ENCODE data around the gene CHP2. TPM values are rescaled to one million over a fixed set of nuclear protein-coding genes. Genes with fewer than 3 reads are reported as not detected.
A peak's percentile ranks its signal among the peaks of the same experiment; 100 is the strongest.

CHP2 gene
- total RNA-seq, 1 donor from 2014 or later = 0.17 TPM

GRCh38 chr16:23796941-23797340, 42.1 kb downstream of the CHP2 start:
- peaks cover 3% of the 10 kb centered on the region for H3K27me3 Mint-ChIP-seq
- H3K36me3 Mint-ChIP-seq = no peaks in the 10 kb centered on the region
- H3K9me3 Mint-ChIP-seq = no peaks in the 10 kb centered on the region
- H3K4me1 Mint-ChIP-seq (ENCODE audit: unreplicated experiment) = no peaks in the 10 kb centered on the region
- DNase-seq (ENCODE audit: extremely low spot score, unreplicated experiment) = no peak
- no peak overlapping the region for H3K27ac Mint-ChIP-seq
- no peak for TF ChIP-seq CTCF (conservative IDR thresholded peaks at IDR 0.05)
- no peak overlapping the region for H3K4me3 Mint-ChIP-seq

GRCh38 chr16:23801378-23801777, 46.6 kb downstream of the CHP2 start:
- peak; percentile 76 for TF ChIP-seq CTCF (conservative IDR thresholded peaks at IDR 0.05)
- Mint-ChIP-seq H3K4me1 (ENCODE audit: unreplicated experiment) (no peaks in the 10 kb centered on the region), H3K36me3 (no peaks in the 10 kb centered on the region), H3K27ac (no peak overlapping the region), H3K4me3 (no peak overlapping the region), H3K9me3 (no peaks in the 10 kb centered on the region), H3K27me3 (peaks cover 9% of the 10 kb centered on the region)
- DNase-seq (ENCODE audit: extremely low spot score, unreplicated experiment) = peak; percentile 75

GRCh38 chr16:23802776-23803175, 48.0 kb downstream of the CHP2 start:
- no peak for DNase-seq (ENCODE audit: extremely low spot score, unreplicated experiment)
- H3K27me3 Mint-ChIP-seq = peaks cover 14% of the 10 kb centered on the region
- no peak overlapping the region for H3K4me3 Mint-ChIP-seq
- no peaks in the 10 kb centered on the region for H3K4me1 Mint-ChIP-seq (ENCODE audit: unreplicated experiment)
- no peaks in the 10 kb centered on the region for H3K9me3 Mint-ChIP-seq
- no peak overlapping the region for H3K27ac Mint-ChIP-seq
- no peaks in the 10 kb centered on the region for H3K36me3 Mint-ChIP-seq
- no peak for TF ChIP-seq CTCF (conservative IDR thresholded peaks at IDR 0.05)

- Mint-ChIP-seq H3K27me3 (peaks cover 14% of the 10 kb centered on the region), H3K36me3 (no peaks in the 10 kb centered on the region), H3K4me1 (ENCODE audit: unreplicated experiment) (no peaks in the 10 kb centered on the region), H3K27ac (no peak overlapping the region), H3K4me3 (no peak overlapping the region), H3K9me3 (no peaks in the 10 kb centered on the region)
- no peak for DNase-seq (ENCODE audit: extremely low spot score, unreplicated experiment)
- peak; percentile 65 for TF ChIP-seq CTCF (conservative IDR thresholded peaks at IDR 0.05)
Measured at GRCh38 chr16:23803591-23804123, 48.8 kb downstream of the CHP2 start.

GRCh38 chr16:23807028-23807427, 52.2 kb downstream of the CHP2 start:
- Mint-ChIP-seq H3K27me3 (peaks cover 28% of the 10 kb centered on the region), H3K4me3 (no peak overlapping the region), H3K36me3 (no peaks in the 10 kb centered on the region), H3K9me3 (no peaks in the 10 kb centered on the region), H3K4me1 (ENCODE audit: unreplicated experiment) (no peaks in the 10 kb centered on the region), H3K27ac (no peak overlapping the region)
- no peak for DNase-seq (ENCODE audit: extremely low spot score, unreplicated experiment)
- no peak for TF ChIP-seq CTCF (conservative IDR thresholded peaks at IDR 0.05)

Other genes with a start within 250 kb of the CHP2 start
- gene GGA2, start 244.5 kb upstream of the CHP2 start, total RNA-seq (ENCODE audit: low replicate concordance) = 63.3 and 105 TPM in 2 replicates
- 24.4 and 25.3 TPM in 2 replicates for gene EARS2, start 197.7 kb upstream of the CHP2 start, total RNA-seq (ENCODE audit: low replicate concordance)
- 91.9 and 97.6 TPM in 2 replicates for gene UBFD1, start 197.3 kb upstream of the CHP2 start, total RNA-seq (ENCODE audit: low replicate concordance)
- 86.3 and 103 TPM in 2 replicates for gene NDUFAB1, start 158.7 kb upstream of the CHP2 start, total RNA-seq (ENCODE audit: low replicate concordance)
- 14.0 and 19.3 TPM in 2 replicates for gene PALB2, start 113.7 kb upstream of the CHP2 start, total RNA-seq (ENCODE audit: low replicate concordance)
- 77.8 and 78.3 TPM in 2 replicates for gene DCTN5, start 113.6 kb upstream of the CHP2 start, total RNA-seq (ENCODE audit: low replicate concordance)
- 21.6 and 67.2 TPM in 2 replicates for gene PLK1, start 76.1 kb upstream of the CHP2 start, total RNA-seq (ENCODE audit: low replicate concordance)
- gene ERN2, start 41.8 kb upstream of the CHP2 start, total RNA-seq (ENCODE audit: low replicate concordance) = 0.64 and 3.1 TPM in 2 replicates
- gene PRKCB, start 81.0 kb downstream of the CHP2 start, total RNA-seq (ENCODE audit: low replicate concordance) = 0.95 and 10.2 TPM in 2 replicates

Measured in type B pancreatic cell (in vitro differentiated cells).